ENCODE measurements around the gene LZTFL1.

DNA sequence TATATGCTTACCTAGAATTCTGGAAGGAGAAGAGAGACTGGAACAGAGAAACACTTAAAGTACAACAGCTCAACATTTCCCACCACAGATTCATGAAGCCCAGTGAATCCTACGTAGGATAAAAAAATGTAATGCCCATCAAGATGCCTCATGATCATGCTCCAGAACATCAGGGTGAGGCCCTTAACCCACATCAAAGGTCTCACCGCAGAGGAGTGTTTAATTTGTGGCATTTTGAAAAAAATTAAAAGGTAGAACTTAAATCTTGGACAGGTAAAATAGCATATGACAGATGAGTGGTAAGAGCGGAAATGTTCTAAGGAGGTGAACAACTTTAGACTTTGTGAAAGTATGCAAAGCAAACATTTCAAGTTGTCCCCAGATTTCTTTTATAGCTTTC is 35.8 kb downstream of the LZTFL1 start:
- TF ChIP-seq, protein P1, sequence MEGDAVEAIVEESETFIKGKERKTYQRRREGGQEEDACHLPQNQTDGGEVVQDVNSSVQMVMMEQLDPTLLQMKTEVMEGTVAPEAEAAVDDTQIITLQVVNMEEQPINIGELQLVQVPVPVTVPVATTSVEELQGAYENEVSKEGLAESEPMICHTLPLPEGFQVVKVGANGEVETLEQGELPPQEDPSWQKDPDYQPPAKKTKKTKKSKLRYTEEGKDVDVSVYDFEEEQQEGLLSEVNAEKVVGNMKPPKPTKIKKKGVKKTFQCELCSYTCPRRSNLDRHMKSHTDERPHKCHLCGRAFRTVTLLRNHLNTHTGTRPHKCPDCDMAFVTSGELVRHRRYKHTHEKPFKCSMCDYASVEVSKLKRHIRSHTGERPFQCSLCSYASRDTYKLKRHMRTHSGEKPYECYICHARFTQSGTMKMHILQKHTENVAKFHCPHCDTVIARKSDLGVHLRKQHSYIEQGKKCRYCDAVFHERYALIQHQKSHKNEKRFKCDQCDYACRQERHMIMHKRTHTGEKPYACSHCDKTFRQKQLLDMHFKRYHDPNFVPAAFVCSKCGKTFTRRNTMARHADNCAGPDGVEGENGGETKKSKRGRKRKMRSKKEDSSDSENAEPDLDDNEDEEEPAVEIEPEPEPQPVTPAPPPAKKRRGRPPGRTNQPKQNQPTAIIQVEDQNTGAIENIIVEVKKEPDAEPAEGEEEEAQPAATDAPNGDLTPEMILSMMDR (IDR thresholded peaks at IDR 0.05; ENCODE audit: poor library complexity): no peak
- TF ChIP-seq EZH2phosphoT487 (IDR thresholded peaks at IDR 0.05; ENCODE audit: low read depth, severe bottlenecking, unreplicated experiment): no peak
